ENCODE measurements around the gene GDA.
"Not testable (repeated sequence)": the region's sequence is repeated elsewhere in the genome, so short reads cannot be mapped to it uniquely, and the experiment has no call there.

GDA gene

GRCh38 chr9:72289401-72289800, 140.2 kb downstream of the GDA start:
- no peak for DNase-seq

- DNase-seq, result no peak
Observed at GRCh38 chr9:72290311-72290710, 141.1 kb downstream of the GDA start.

DNA sequence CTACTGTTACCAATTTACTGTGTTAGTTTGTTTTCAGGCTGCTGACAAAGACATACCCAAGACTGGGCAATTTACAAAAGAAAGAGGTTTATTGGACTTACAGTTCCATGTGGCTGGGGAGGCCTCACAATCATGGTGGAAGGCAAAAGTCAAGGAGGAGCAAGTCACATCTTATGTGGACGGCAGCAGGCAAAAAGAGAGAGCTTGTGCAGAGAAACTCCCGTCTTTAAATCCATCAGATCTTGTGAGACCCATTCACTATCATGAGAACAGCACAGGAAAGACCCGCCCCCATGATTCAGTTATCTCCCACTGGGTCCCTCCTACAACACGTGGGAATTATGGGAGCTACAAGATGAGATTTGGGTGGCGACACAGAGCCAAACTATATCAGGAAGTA, 142.3 kb downstream of the GDA start:
- not testable (repeated sequence) for DNase-seq

DNA sequence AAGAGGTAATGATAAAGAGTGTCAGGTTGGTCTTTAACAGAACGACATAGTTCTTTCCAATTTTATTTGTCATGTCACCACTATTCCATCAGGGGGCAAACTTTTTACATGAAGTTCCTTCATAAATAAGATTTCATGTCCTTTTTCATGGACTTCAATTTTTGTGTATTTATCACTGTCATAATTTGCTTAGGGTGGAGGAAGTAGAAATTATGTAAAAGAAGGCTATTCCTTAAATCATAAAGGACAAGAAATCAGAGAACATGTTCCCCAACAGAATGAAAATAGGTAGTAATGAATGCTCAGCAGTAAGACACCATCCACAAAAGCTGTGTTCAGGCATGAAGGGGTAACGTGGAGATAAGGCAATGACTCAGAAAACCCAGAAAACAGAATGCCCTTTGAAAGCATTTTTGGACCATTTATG, 143.0 kb downstream of the GDA start:
- no peak for DNase-seq

DNA sequence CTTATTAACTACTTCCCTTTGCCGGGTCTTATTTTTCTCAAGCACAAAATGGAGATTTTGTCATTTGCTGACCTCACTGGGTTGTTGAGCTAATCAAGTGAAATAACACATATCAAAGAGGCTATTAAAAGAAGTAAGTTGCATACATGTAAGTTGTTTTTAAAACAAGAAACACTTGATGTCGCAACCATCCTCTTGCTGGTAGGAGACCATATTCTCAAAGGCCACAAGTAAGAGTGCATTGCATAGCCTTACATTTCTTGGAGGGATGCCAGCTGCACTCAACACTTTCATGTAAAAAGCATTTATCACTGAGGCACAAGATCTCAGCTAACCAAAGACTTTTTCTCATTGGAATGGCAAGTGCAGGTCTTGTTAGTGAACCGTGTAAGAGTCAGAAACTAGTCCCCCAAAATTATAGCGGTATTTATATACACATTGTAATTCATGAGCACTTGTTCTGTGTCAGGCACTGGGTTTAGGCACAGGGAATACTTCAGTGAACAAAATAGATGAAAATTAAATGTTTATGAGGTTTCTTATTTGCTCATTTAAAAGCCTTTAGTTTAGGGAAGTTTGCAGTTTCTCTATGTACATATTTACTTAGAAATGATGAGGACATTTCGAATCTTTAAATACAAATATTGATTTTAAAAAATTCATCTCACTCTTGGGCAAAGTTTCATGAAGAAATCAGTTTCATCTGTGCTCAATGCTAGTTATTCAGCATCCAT, 143.8 kb downstream of the GDA start:
- no peak for DNase-seq

- no peak for DNase-seq
Observed at GRCh38 chr9:72294936-72295335, 145.7 kb downstream of the GDA start.

DNA sequence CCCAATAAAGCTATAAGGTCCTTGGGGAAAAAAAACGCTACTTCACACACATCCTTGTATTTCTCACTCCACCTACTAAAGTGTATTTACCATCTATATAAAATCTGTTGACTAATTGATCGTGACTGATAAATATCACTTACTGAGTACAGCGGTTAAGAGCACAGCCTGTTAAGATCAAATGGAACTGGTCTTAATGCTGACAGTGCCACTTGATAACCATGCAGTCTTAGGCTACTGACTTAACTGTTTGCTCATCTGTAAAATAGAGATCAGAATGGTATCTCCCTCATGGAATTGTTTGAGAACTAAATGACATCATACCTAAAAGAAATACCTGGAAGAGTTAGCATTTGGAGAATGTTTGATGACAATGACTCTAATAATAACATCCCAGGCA, 148.3 kb downstream of the GDA start:
- DNase-seq, result no peak

DNA sequence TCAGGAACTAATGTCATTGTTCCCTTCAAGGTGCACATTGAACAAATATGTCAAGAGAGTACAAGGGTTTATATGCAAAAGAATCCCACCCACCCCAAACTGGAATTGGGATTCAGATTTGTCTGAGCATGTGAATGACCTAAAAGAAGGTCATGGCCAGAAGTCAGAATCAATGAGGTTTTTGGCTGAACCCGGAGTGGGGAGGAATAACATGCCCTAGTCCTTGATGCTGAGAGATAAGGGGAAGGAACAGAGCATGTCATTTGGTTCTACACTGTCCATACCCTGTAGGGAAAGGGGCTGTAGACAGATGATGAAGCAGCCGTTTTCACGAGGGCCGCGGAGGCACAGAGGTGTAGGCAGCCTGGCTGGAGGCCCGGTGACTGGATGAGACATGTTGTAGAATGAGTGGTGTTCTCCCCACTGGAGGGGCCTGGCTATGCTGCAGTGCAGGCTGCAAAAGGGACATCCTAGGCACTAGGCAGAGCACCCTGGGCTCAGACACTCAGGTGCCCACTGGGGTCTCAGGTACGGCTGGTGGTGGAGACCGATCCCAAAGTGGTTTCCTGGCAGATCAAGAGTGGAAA, 149.9 kb downstream of the GDA start:
- no peak for DNase-seq

DNA sequence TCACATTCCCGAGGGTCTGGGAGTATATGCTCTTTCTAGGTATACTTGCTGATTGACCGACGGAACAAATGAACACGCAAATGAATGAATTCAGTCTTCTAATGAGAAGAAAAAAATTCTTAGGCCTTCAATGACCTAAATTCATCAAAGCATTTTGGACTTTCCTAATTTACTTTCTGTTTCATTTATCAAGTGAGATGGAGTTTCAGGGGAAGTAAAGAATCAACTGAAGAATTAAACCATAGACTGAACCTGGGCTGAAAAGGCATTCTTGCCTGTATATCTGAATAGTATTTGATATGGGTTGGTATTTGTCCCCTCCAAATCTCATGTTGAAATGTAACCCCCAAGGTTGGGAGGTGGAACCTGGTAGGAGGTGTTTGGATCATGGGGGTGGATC, 151.6 kb downstream of the GDA start:
- no peak for DNase-seq
